ENCODE data around the gene CNN2. TPM values are rescaled to one million over a fixed set of nuclear protein-coding genes. Genes with fewer than 3 reads are reported as not detected.

Gene CNN2
- total and polyA plus RNA-seq, 2 of the 13 experiments (the other 11 are each of a cell fraction or from before 2014, with no cell fraction given): 63.6 to 70.0 TPM

DNA sequence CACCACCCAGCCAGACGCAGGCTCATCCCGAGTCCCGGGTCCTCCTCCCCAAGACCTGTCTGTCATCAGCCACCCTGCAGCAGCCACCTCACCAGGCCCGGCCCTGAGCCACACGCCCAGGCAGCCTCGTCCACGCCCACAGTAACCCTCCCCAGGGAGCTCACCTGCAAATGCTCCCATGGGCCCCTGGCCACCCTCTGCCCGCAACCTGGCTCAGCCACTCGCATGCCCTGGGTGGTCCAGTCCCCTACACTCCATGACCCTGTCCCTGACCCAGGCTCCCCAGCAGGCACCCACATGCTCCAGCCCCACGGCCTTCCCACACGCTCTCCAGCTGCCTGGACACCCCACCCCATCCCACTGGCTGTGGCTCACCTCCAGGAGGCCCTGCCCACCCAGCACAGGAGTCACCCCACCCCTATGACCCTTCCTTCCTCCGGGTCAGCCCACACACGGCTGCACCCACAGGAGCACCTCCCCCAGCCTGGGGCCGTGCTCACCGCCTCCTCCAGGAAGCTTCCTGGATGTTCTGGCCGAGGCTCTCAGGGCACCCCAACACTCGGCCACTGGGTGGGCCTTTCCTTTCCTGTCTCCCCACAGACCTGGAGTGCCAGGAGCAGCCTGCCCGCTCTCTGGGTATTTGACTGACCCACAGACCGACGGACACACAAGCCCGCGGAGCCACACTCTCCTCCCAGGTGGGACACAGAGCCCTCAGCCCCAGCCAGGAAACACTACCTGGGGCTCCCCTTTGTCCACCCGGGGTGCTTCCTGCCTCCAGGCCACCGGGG, 9.1 kb upstream of the CNN2 start:
- Histone ChIP-seq H3K36me3 (replicated peaks in 1 of 2; ENCODE audit: control insufficient read depth in 1 of 2, insufficient read depth in 2 of 2, low read length in 2 of 2) (peaks cover 14 to 18% of the 10 kb centered on the region in 2 experiments; a peak in 3 of 5 replicates), H3K9me3 (ENCODE audit: low read length) (no peaks in the 10 kb centered on the region), H2AFZ (ENCODE audit: low read length) (no peak overlapping the region), H3K79me2 (ENCODE audit: insufficient read depth, low read length) (peaks cover 58% of the 10 kb centered on the region), H3K9ac (ENCODE audit: insufficient read depth, low read depth, low read length) (peak overlapping the region; percentile 40; the same call in 1 of the 2 replicates), H3K4me1 (ENCODE audit: insufficient read depth, low read length) (peaks cover 44% of the 10 kb centered on the region), H3K4me3 (replicated peaks in 1 of 3; ENCODE audit: insufficient read depth in 1 of 3, low read depth in 2 of 3, low read length in 3 of 3) (peak overlapping the region in 1 of 3 experiments; percentile 46; a peak in 2 of 6 replicates), H3K27ac (ENCODE audit: extremely low read length, insufficient read depth, low read length) (peak overlapping the region; percentile 31), H4K20me1 (ENCODE audit: insufficient read depth, low read length) (peaks cover 27% of the 10 kb centered on the region), H3K27me3 (ENCODE audit: control insufficient read depth in 1 of 2, insufficient read depth in 2 of 2, low read length in 2 of 2) (no peaks in the 10 kb centered on the region), H3K4me2 (ENCODE audit: low read depth, low read length) (peak overlapping the region; percentile 93)
- ChIA-PET POLR2A (no interaction called here), CTCF (ENCODE audit: low intra/inter-chr PET ratio, low total read pairs) (no interaction called here)
- FAIRE-seq (no peak), DNase-seq (ENCODE audit: low spot score) (no peak), ATAC-seq (no peak)
- intact Hi-C loops (cut with micrococcal nuclease; ENCODE audit: unreplicated experiment) (no loop called here), in situ Hi-C loops (cut with HindIII; ENCODE audit: extremely low pct_ligation_motif_present, low pct_unique_long_range_greater_than_20kb) (no loop called here)
- BruUV-seq (replicated peaks): no TSS peak
- 70% methylated on average over 22 of the region's 24 CpGs for WGBS (ENCODE audit: low lambda C conversion rate)
- TF ChIP-seq, protein P1, sequence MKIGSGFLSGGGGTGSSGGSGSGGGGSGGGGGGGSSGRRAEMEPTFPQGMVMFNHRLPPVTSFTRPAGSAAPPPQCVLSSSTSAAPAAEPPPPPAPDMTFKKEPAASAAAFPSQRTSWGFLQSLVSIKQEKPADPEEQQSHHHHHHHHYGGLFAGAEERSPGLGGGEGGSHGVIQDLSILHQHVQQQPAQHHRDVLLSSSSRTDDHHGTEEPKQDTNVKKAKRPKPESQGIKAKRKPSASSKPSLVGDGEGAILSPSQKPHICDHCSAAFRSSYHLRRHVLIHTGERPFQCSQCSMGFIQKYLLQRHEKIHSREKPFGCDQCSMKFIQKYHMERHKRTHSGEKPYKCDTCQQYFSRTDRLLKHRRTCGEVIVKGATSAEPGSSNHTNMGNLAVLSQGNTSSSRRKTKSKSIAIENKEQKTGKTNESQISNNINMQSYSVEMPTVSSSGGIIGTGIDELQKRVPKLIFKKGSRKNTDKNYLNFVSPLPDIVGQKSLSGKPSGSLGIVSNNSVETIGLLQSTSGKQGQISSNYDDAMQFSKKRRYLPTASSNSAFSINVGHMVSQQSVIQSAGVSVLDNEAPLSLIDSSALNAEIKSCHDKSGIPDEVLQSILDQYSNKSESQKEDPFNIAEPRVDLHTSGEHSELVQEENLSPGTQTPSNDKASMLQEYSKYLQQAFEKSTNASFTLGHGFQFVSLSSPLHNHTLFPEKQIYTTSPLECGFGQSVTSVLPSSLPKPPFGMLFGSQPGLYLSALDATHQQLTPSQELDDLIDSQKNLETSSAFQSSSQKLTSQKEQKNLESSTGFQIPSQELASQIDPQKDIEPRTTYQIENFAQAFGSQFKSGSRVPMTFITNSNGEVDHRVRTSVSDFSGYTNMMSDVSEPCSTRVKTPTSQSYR (CRISPR knock-in tag; IDR thresholded peaks at IDR 0.05; ENCODE audit: borderline replicate concordance): peak; percentile 28; the same call in 1 of the 2 replicates
- TF ChIP-seq HNRNPL (IDR thresholded peaks at IDR 0.05; ENCODE audit: low read depth, low read length) (0 out of 2 replicates have a peak, but pooled peaks have one; percentile 13), ZNF564 (CRISPR knock-in tag; IDR thresholded peaks at IDR 0.05) (no peak), TAF15 (IDR thresholded peaks at IDR 0.05; ENCODE audit: low read depth, low read length, poor library complexity, severe bottlenecking) (no peak), SP4 (CRISPR knock-in tag; IDR thresholded peaks at IDR 0.05) (peak; percentile 26; the same call in 1 of the 2 replicates), RBM22 (optimal IDR thresholded peaks at IDR 0.05; ENCODE audit: low read length) (peak; percentile 21), RBFOX2 (IDR thresholded peaks at IDR 0.05; ENCODE audit: low read depth, low read length) (peak; percentile 60), AKAP8 (CRISPR knock-in tag; IDR thresholded peaks at IDR 0.05) (peak; percentile 10; the same call in 1 of the 2 replicates), AGO2 (optimal IDR thresholded peaks at IDR 0.05; ENCODE audit: low read depth, low read length) (peak; percentile 77), BRCA1 (CRISPR knock-in tag; IDR thresholded peaks at IDR 0.05) (no peak)
- TF ChIP-seq, protein P2, sequence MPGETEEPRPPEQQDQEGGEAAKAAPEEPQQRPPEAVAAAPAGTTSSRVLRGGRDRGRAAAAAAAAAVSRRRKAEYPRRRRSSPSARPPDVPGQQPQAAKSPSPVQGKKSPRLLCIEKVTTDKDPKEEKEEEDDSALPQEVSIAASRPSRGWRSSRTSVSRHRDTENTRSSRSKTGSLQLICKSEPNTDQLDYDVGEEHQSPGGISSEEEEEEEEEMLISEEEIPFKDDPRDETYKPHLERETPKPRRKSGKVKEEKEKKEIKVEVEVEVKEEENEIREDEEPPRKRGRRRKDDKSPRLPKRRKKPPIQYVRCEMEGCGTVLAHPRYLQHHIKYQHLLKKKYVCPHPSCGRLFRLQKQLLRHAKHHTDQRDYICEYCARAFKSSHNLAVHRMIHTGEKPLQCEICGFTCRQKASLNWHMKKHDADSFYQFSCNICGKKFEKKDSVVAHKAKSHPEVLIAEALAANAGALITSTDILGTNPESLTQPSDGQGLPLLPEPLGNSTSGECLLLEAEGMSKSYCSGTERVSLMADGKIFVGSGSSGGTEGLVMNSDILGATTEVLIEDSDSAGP (CRISPR knock-in tag; IDR thresholded peaks at IDR 0.05; ENCODE audit: borderline replicate concordance): peak; percentile 20; the same call in 1 of the 2 replicates

All from HepG2 (cell line).